T-cell (primary cell): ENCODE data around the gene ATP5MG. TPM values are rescaled to one million over a fixed set of nuclear protein-coding genes. Genes with fewer than 3 reads are reported as not detected.

Experiments used
- ATAC-seq, 4 experiments: fragments of 200-7000 bp in 3 of 4; fragments of 150-1000 bp in 1 of 4; cut with Tn5 transposase; replicated peaks in 1 of 4; 1 replicate in 3 of 4; 2 replicates in 1 of 4; pipeline ENCODE4 v1.10.0; 2021; ENCODE audit warnings: moderate library complexity in 3 of 4, mild to moderate bottlenecking in 2 of 4, moderate number of reproducible peaks in 1 of 4
- CTCF ChIA-PET, 2 donors: fragments of 300-600 bp; sonication (Branson Sonifier 250); formaldehyde crosslinking; loops; one replicate each; lab custom pipeline; 2022; ENCODE audit warnings: antibody characterized with exemption in 2 of 2; lab: Charles Lee
- POLR2A ChIA-PET, 2 donors: fragments of 300-600 bp; sonication (Branson Sonifier 250); formaldehyde crosslinking; loops; one replicate each; lab custom pipeline; 2022; ENCODE audit warnings: antibody characterized with exemption in 2 of 2; lab: Charles Lee
- DNase-seq, 35 experiments: peaks; one replicate each; pipeline versions ENCODE4 v3.0.0 to v3.0.0-alpha.2; 2013 to 2023
- H3K27ac ChIP-seq: one replicate; pipeline ENCODE4 v1.5.1; 2013; ENCODE audit warnings: low read length
- H3K27me3 ChIP-seq, 2 experiments: replicated peaks in 1 of 2; 1 replicate in 1 of 2; 2 replicates in 1 of 2; pipeline versions ENCODE4 v1.6.1 to v1.7.0; 2013; ENCODE audit warnings: low read length in 1 of 2, mixed read lengths in 1 of 2; ENCODE audit not compliant: control insufficient read depth in 2 of 2, insufficient read depth in 2 of 2; ENCODE audit errors: extremely low read depth in 1 of 2
- H3K36me3 ChIP-seq, 2 donors: 1 replicate in 1 of 2; 2 replicates in 1 of 2; pipeline versions ENCODE4 v1.6.1 to v1.7.0; 2013; ENCODE audit warnings: low read length in 1 of 2; ENCODE audit not compliant: control insufficient read depth in 2 of 2, insufficient read depth in 1 of 2; ENCODE audit errors: extremely low read depth in 1 of 2
- H3K4me1 ChIP-seq, 2 experiments: 1 replicate in 1 of 2; 2 replicates in 1 of 2; pipeline versions ENCODE4 v1.6.1 to v1.7.0; 2013; ENCODE audit warnings: low read length in 2 of 2, mixed read lengths in 1 of 2; ENCODE audit not compliant: insufficient read depth in 2 of 2, control insufficient read depth in 1 of 2; ENCODE audit errors: extremely low read depth in 1 of 2
- H3K4me3 ChIP-seq, 2 donors: 1 replicate in 1 of 2; 2 replicates in 1 of 2; pipeline versions ENCODE4 v1.5.1 to v1.7.0; 2013; ENCODE audit warnings: mild to moderate bottlenecking in 2 of 2, low read length in 1 of 2, moderate library complexity in 1 of 2; ENCODE audit not compliant: control insufficient read depth in 1 of 2; ENCODE audit errors: extremely low read depth in 1 of 2
- H3K9me3 ChIP-seq: 2 replicates; pipeline ENCODE4 v1.7.0; 2013
- H3K27ac Mint-ChIP-seq, 2 donors: one replicate each; pipeline ENCODE4 v1.8.0; 2020 to 2021; ENCODE audit warnings: mild to moderate bottlenecking in 2 of 2, mixed read lengths in 2 of 2
- H3K27me3 Mint-ChIP-seq, 2 donors: one replicate each; pipeline ENCODE4 v1.8.0; 2021 to 2022; ENCODE audit warnings: mixed read lengths in 2 of 2
- H3K36me3 Mint-ChIP-seq: one replicate; pipeline ENCODE4 v1.8.0; 2021; ENCODE audit warnings: mixed read lengths
- H3K4me1 Mint-ChIP-seq, 3 donors: one replicate each; pipeline ENCODE4 v1.8.0; 2020 to 2022; ENCODE audit warnings: mixed read lengths in 3 of 3, mild to moderate bottlenecking in 1 of 3
- H3K4me3 Mint-ChIP-seq, 3 donors: one replicate each; pipeline ENCODE4 v1.8.0; 2020 to 2022; ENCODE audit warnings: mild to moderate bottlenecking in 3 of 3, mixed read lengths in 3 of 3, moderate library complexity in 3 of 3
- H3K9me3 Mint-ChIP-seq, 3 donors: one replicate each; pipeline ENCODE4 v1.8.0; 2020 to 2022; ENCODE audit warnings: mixed read lengths in 3 of 3
- WGBS: methylation state at CpG from one replicate; pipeline ENCODE4 v1.1.5; 2013; ENCODE audit warnings: missing lambda C conversion rate; ENCODE audit not compliant: insufficient coverage; 5-methylcytosine and 5-hydroxymethylcytosine counted together
- total RNA-seq, 35 experiments: library from RNA in 6 of 35; stranded (reverse) in 6 of 35; fragments of 120-200 nt in 1 of 35; gene quantifications; one replicate each; pipeline versions ENCODE4 v1.2.1 to v1.2.4 and lab custom pipeline; 2013 to 2026

Gene ATP5MG
- total RNA-seq, 5 donors from 2014 or later (not counting 1 experiment from before 2014, with no cell fraction given) = 140 to 188 (median 172) TPM

DNA sequence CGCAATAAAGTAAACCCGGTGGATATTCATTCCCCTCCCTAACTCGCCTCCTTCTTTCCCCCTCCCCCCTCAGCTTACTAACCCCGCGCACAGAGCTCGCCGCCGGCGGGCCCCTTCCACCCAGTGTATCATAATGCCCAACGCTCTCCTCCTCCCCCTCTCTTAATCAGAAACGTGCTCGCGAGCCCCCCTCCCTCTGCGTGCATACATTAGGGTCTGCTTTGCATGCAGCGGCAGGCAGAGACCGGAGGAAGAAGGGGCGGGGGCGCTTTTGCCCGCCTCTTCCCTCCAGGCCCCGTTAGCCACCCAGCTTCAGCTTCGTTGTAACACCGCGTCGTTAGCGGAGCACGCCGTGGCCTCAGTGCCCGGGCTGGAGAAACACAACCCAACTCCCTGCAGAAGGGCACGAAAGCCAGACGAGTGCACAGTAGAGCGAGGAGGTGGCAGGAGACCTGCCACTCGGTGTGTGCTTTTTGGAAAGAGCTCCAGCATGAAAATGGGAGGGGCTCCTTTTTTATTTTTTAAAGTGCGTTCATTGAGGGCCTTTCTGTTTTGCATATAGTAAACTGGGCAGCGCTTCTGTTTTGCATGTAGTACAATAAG lies 34.0 kb downstream of the ATP5MG start:
- Histone ChIP-seq H3K4me3 (peak overlapping the region; percentile 79 to 96), H3K27me3 (no peaks in the 10 kb centered on the region), H3K4me1 (peaks cover 27 to 29% of the 10 kb centered on the region in 2 experiments), H3K27ac (peak overlapping the region; percentile 63), H3K9me3 (no peaks in the 10 kb centered on the region), H3K36me3 (peaks cover 0 to 7% of the 10 kb centered on the region in 2 donors)
- ChIA-PET CTCF (interaction anchor here (0.5 to 1.4 kb wide), 10 partner anchors 9 to 598 kb away, joined by 3 to 9 read pairs (median 5); no protein-coding TSS in a partner anchor), POLR2A (interaction anchor here (0.6 to 1.6 kb wide), 12 partner anchors 8 to 1422 kb away, joined by 3 to 15 read pairs (median 5); partner anchors contain the start of genes ARCN1 (in 1 of the 2) and UBE4A (in 1 of the 2))
- ATAC-seq = peak; percentile 19 to 44 (median 31)
- no peaks in the 10 kb centered on the region for H3K27me3 Mint-ChIP-seq
- peak overlapping the region; percentile 91 to 92 (median 92) for H3K4me3 Mint-ChIP-seq
- under 1% methylated on average over 32 of the region's 34 CpGs for WGBS
- no peaks in the 10 kb centered on the region for H3K9me3 Mint-ChIP-seq
- peaks cover 3% of the 10 kb centered on the region for H3K36me3 Mint-ChIP-seq
- peak in 34 of 35 experiments; percentile 25 to 70 (median 46) for DNase-seq
- peak overlapping the region; percentile 93 to 95 for H3K27ac Mint-ChIP-seq
- H3K4me1 Mint-ChIP-seq = peaks cover 28 to 39% (median 29%) of the 10 kb centered on the region in 3 donors

DNA sequence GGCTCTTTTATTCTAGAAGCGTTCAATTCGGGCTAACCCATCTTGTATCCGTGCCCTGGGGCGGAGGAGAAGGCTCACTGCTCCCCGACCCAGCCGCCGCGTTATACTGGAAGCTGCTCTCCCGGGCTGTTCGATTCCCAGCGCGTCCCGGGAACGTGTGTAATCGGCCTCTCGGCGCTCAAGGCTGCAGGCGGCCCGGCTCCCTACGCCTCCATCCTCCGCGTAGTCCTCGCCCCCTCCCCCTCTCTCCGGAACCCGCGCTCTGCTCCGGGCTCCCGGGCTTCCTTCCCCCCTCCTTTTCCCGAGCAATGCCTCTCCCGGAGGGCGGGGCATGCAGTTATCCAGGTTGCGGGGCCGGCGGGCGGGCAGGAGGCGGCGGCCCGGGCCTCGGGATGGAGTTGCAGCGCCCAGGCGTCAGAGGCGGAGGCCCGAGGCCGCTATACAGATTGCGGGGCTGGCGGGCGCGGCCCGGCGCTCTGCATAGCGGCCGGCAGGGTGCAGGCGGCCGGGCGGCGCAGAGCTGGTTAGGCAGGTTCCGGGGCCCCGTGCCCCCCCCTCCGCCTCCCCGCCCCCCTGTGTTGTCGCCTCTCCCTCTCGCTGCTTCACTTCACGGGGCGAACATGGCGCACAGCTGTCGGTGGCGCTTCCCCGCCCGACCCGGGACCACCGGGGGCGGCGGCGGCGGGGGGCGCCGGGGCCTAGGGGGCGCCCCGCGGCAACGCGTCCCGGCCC lies 34.7 kb downstream of the ATP5MG start, which contains the start of gene KMT2A:
Gene KMT2A, plus strand, starts transcription at position 600 of the 732 bp plus-strand sequence. Its CDS starts 21 bp downstream, at position 621.
- Mint-ChIP-seq H3K27me3 (no peaks in the 10 kb centered on the region), H3K4me1 (peaks cover 35 to 46% (median 36%) of the 10 kb centered on the region in 3 donors), H3K4me3 (peak within 1 kb of the TSS; percentile 91 to 95 (median 92)), H3K36me3 (peaks cover 3% of the 10 kb centered on the region), H3K27ac (peak within 1 kb of the TSS; percentile 94 to 96), H3K9me3 (no peaks in the 10 kb centered on the region)
- ATAC-seq = peak; percentile 59 to 79 (median 62)
- peak within 1 kb of the TSS; percentile 92 for H3K27ac ChIP-seq
- peaks cover 29 to 35% of the 10 kb centered on the region in 2 experiments for H3K4me1 ChIP-seq
- no peaks in the 10 kb centered on the region for H3K27me3 ChIP-seq
- peaks cover 0 to 7% of the 10 kb centered on the region in 2 donors for H3K36me3 ChIP-seq
- WGBS = 0% methylated on average over 72 of the region's 83 CpGs
- CTCF ChIA-PET = interaction anchor here in 1 of 2 donors (0.5 to 1.4 kb wide), 9 partner anchors 8 to 597 kb away, joined by 3 to 9 read pairs (median 4); no protein-coding TSS in a partner anchor
- peak within 1 kb of the TSS; percentile 87 to 96 for H3K4me3 ChIP-seq
- POLR2A ChIA-PET = interaction anchor here (0.6 to 1.6 kb wide), 9 partner anchors 8 to 390 kb away, joined by 3 to 11 read pairs (median 5); partner anchors contain the start of gene ARCN1 (in 1 of the 2)
- H3K9me3 ChIP-seq = no peaks in the 10 kb centered on the region
- DNase-seq = peak; percentile 78 to 97 (median 89)

DNA sequence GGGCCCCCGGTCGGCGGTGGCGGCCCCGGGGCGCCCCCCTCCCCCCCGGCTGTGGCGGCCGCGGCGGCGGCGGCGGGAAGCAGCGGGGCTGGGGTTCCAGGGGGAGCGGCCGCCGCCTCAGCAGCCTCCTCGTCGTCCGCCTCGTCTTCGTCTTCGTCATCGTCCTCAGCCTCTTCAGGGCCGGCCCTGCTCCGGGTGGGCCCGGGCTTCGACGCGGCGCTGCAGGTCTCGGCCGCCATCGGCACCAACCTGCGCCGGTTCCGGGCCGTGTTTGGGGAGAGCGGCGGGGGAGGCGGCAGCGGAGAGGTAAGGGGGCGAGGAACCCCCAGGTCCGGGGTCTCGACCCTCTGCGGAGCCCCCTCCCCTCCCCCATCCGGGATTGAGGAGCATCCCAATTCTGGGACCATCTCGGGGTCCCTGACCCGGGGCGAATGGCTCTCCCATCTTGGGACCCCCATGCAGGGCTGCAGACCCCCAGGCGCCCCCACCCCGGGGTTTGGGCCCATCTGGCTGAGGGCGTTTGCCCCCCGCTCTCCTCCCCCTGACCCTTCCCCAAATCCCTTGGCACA lies 35.3 kb downstream of the ATP5MG start:
- peaks cover 42 to 52% (median 43%) of the 10 kb centered on the region in 3 donors for H3K4me1 Mint-ChIP-seq
- POLR2A ChIA-PET = interaction anchor here in 1 of 2 donors (1.1 to 1.6 kb wide), 3 partner anchors 28 to 38 kb away, joined by 5 read pairs; no protein-coding TSS in a partner anchor

DNA sequence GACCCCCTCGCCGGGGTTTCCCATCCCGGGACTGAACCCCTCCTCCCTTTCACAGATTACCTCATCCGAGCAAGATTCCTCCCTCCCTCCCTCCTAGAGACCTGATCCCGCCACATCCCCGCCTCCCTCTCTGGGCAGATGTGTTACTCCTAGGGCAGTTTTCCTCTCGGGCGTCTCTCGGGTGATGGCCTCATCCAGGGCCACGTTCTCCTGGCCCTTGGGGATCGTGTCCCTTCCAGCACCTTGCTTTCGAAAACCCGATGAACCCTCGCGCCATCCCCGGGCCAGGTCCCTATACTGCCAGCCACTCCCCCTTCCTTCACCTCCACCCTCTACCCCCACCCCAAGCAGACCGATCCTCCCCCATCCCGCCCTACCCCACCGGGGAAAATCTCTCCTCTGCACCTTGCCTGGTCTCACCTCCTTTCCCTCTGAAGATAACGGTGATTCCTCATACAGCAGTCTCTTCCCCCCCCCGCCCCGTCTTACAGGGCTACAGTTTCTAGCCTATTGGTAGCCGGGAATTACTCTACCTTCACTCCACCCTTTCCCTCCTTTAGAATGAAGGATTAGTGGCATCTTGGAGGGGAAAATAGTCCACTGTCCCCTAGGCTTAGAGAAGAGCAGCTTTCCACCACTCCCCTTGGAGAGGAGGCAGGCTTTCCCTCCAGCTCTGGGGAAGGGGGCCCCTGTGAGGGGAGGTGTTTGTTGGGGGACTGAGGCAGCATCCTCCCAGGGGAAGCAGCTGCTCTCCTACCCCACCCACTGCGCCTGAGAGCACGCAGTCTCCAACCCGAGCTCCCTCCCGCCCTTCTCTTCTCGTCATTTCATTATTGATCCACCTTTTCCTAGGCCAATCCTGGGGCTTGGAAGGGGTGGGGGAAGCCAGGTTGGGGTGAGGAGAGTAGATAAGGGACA lies 36.1 kb downstream of the ATP5MG start:
- peaks cover 49 to 60% (median 50%) of the 10 kb centered on the region in 3 donors for H3K4me1 Mint-ChIP-seq
- POLR2A ChIA-PET = interaction anchor here in 1 of 2 donors (0.6 kb wide), 1 partner anchor 158 kb away, joined by 5 read pairs; no protein-coding TSS in a partner anchor

More for the DNA sequence above, 35.3 kb downstream of the ATP5MG start:
- Histone ChIP-seq H3K4me1 (peaks cover 32 to 37% of the 10 kb centered on the region in 2 experiments), H3K27ac (peak overlapping the region; percentile 92), H3K36me3 (peaks cover 0 to 7% of the 10 kb centered on the region in 2 donors), H3K9me3 (no peaks in the 10 kb centered on the region), H3K4me3 (peak overlapping the region; percentile 87 to 94), H3K27me3 (no peaks in the 10 kb centered on the region)
- CTCF ChIA-PET = interaction anchor here in 1 of 2 donors (0.6 to 1.2 kb wide), 4 partner anchors 36 to 119 kb away, joined by 3 to 6 read pairs (median 4); no protein-coding TSS in a partner anchor
- DNase-seq (peak in 25 of 35 experiments; percentile 21 to 75 (median 50)), ATAC-seq (peak; percentile 23 to 33 (median 28))
- Mint-ChIP-seq H3K4me3 (peak overlapping the region; percentile 91 to 95 (median 92)), H3K27me3 (no peaks in the 10 kb centered on the region), H3K36me3 (peaks cover 5% of the 10 kb centered on the region), H3K27ac (peak overlapping the region; percentile 94 to 96), H3K9me3 (no peaks in the 10 kb centered on the region)
- WGBS = 0% methylated on average over 52 of the region's 55 CpGs

DNA sequence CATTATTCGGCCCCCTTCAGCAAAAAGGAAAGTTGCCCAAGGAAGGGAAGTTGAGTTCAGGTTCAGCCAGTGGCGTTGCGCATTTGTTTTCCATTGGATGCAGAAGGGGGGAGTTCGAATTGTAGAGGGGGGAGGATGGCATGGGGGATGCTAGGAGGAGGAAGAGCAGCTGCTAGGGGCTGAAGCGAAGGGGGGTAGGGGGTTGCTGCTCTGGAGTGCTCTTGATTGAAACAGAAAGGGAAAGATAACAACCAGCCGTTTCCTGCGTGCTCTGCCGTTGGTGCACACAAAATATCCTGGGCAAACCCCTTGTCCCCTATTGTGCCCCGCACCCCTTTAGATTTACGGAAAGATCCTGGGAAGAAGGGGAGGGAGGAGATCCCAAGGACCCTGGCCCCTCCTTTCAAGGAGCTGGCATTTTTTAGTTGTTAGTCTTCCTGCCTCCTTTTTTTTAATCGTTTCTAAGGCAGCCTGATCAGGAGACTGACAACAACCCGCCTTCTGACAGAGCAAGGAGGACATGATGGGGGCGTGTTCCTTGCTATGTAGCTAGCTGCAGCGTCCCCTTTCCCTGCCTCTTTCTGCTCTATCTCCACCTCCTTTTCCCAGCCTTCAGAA lies 37.0 kb downstream of the ATP5MG start:
- H3K27ac ChIP-seq = peak overlapping the region; percentile 92
- Mint-ChIP-seq H3K4me1 (peaks cover 59 to 69% (median 60%) of the 10 kb centered on the region in 3 donors), H3K36me3 (peaks cover 9% of the 10 kb centered on the region), H3K27me3 (no peaks in the 10 kb centered on the region), H3K4me3 (peak overlapping the region; percentile 91 to 95 (median 92)), H3K27ac (peak overlapping the region; percentile 94 to 96), H3K9me3 (no peaks in the 10 kb centered on the region)
- CTCF ChIA-PET = interaction anchor here (0.6 to 1.7 kb wide), 8 partner anchors 10 to 240 kb away, joined by 3 to 9 read pairs (median 4); no protein-coding TSS in a partner anchor
- ATAC-seq = peak; percentile 16 to 52 (median 18)
- H3K9me3 ChIP-seq = no peaks in the 10 kb centered on the region
- peaks cover 0 to 7% of the 10 kb centered on the region in 2 donors for H3K36me3 ChIP-seq
- WGBS = 0% methylated on average over 4 of the region's 14 CpGs
- peak overlapping the region; percentile 87 to 94 for H3K4me3 ChIP-seq
- POLR2A ChIA-PET = interaction anchor here (0.6 to 1.5 kb wide), 5 partner anchors 21 to 159 kb away, joined by 3 to 5 read pairs (median 4); no protein-coding TSS in a partner anchor
- H3K27me3 ChIP-seq = no peaks in the 10 kb centered on the region
- peaks cover 43 to 44% of the 10 kb centered on the region in 2 experiments for H3K4me1 ChIP-seq
- peak in 34 of 35 experiments; percentile 5 to 81 (median 48) for DNase-seq

More for the DNA sequence above, 36.1 kb downstream of the ATP5MG start:
- Histone ChIP-seq H3K4me3 (peak overlapping the region; percentile 87 to 94), H3K27me3 (no peaks in the 10 kb centered on the region), H3K27ac (peak overlapping the region; percentile 92), H3K36me3 (peaks cover 0 to 7% of the 10 kb centered on the region in 2 donors), H3K9me3 (no peaks in the 10 kb centered on the region), H3K4me1 (peaks cover 38 to 40% of the 10 kb centered on the region in 2 experiments)
- Mint-ChIP-seq H3K27me3 (no peaks in the 10 kb centered on the region), H3K9me3 (no peaks in the 10 kb centered on the region), H3K27ac (peak overlapping the region; percentile 94 to 96), H3K36me3 (peaks cover 9% of the 10 kb centered on the region), H3K4me3 (peak overlapping the region; percentile 91 to 95 (median 92))
- ATAC-seq (no peak), DNase-seq (peak in 34 of 35 experiments; percentile 16 to 64 (median 39))
- under 1% methylated on average over 13 of the region's 28 CpGs for WGBS
- CTCF ChIA-PET = no interaction called here
